Measurements from ENCODE around the gene TMEM151A.
"Not testable (repeated sequence)": the region's sequence is repeated elsewhere in the genome, so short reads cannot be mapped to it uniquely, and the experiment has no call there.

TMEM151A gene

DNA sequence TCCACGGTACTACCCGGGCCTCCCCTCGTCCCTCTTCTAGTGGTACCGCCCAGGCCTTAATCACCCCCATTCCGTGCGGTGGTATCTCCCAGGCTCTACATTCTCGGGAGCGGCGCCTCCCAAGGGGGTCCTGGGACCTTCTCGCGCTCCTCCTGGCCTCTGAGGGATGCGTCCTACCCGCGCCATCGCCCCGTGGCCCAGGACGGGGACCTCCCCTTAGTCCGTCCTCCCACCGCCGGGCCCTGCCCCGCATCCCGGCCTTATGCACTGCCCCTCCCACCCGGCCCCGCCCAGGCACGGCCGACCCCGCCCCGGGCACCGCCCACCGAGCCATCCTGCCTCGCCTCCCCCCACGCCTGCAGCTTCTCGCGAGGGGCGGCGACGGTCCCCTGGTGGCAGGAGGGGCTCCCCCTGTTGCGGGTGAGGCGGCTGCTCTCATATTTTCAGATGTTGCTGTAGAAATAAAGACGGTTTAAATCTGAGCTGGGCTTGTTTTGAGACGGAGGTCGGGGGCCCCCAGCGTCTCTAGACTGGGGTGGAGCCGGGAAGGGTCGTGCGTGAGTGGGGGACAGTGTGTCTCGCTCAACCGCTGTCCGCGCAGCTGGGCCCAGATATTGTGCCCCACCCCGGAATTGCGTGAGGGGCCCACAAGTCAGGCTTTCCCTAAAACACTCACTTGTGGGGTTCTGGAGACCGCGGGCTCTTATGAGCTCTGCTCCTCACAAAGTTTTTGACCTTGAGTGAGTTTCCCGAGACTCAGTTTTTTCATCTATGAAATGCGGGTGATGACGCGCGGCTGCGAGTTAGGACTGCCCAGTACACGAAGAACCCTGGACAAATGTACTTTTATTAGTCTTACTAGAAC, 24.1 kb upstream of the TMEM151A start:
- DNase-seq (ENCODE audit: low spot score), result peak; percentile 78

DNA sequence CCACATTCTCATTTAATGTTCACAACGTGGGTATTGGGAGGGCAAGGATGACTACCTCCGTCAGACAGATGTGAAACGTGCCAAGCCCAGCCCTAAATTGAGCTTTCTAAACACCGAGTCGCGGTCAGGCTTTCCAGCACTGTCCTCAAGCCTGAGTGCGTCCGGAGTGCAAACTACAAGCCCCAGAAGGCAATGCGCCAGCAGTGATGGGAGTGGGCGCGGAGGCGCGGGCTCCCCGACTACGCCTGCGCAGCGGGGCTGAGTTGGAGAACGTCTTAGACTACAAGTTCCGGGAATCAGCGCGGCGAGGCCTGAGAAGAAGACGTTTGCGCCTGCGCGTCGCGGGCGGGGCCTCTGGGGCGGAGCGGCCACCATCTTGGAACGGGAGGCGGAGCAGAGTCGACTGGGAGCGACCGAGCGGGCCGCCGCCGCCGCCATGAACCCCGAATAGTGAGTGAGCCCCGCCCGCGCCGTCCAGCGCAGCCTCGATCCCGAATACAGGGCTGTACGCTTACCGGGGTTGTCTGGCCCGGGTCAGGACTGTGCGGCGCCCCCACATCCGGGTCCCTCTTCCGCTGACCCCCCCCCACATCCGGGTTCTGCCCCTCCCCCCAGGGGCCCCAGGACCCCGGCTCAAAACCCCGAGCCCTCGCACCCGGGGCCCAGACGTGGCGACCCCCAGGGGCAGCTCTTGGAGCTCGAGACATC, 23.3 kb upstream of the TMEM151A start, which contains the start of gene RAB1B:
Gene RAB1B (plus strand): TSS at position 396 of the 708 bp plus-strand sequence. CDS start 41 bp downstream, at position 437.
- peak; percentile 99 for DNase-seq (ENCODE audit: low spot score)

DNA sequence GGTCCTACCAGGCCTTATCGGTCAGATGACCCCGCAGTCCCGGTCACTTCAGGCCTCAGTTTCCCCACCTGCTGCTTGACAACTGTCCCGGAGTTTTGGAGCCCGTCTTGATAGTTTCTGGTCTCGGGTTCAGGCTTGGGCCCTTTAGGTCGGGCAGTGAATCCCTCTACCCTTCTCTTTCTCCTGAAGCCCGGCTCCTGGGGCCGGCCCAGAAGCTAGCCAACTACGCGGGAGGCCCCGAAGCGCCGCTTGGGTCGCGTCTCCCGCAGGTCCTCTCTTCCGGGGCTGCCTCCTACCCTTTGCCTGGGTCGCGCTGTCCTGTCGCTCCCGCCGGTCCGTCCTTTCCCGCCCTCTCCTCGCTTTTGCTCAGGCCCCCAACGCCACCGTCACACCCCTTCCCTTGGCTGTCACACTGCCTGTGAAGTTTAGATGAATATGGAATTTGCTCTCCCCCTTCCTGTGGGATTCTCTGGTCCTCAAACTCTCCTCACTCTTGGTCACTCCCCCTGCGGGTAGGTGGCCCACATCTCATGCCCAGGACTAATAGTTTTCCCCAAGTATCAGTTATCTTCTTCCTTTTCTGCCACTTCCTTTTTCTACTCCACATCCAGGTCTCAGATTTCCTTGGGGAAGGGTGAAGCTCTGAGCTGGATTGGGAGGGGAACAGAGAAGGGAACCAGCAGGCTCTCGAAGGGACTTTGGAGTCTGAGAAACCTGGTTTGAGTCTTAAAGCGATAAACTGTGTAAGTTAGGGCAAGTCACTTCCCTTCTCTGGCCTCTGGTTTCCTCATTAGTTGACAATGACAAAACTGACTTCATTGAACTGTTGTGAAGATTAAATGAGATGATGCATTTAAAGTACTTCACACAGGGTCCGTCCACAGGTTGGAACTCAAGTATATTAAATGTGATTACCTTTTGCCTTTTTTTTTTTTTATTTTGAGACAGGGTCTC, 22.5 kb upstream of the TMEM151A start:
- peak; percentile 50 for DNase-seq (ENCODE audit: low spot score)

DNA sequence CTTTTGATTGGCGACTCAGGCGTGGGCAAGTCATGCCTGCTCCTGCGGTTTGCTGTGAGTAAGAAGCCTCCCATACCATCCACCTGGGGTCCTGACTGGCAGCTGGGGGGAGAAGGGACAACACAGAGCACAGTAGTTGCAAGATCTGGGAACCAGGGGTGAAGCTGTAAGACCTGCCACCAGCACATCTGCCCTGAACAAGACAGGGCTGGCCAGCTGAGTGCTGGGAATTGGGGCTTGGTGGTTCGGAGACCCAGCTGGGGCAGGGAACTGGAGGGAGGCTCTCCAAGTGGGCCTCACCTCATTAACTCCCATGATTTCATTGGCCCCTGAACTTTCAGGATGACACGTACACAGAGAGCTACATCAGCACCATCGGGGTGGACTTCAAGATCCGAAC, 19.9 kb upstream of the TMEM151A start:
- no peak for DNase-seq (ENCODE audit: low spot score)

DNA sequence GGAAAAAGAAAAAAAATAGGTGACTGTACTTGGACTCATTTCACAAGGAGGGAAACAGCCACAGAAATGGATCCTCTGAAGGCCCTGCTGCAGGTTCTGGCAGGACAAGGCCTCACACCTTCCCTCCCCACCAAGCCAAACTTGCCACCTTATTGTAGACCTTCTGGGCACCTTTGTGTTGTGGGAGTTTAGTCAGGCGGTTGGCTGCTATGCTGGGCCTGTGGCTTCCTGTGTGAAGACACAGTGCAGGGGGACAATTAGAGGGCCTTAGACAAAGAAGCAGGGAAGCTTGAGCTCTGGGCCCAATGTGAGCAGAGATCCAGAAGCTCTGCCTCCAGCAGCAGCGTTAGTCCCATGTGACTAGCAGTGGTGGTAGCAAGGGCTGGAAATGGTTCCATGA, 19.1 kb upstream of the TMEM151A start:
- DNase-seq (ENCODE audit: low spot score), result no peak

DNA sequence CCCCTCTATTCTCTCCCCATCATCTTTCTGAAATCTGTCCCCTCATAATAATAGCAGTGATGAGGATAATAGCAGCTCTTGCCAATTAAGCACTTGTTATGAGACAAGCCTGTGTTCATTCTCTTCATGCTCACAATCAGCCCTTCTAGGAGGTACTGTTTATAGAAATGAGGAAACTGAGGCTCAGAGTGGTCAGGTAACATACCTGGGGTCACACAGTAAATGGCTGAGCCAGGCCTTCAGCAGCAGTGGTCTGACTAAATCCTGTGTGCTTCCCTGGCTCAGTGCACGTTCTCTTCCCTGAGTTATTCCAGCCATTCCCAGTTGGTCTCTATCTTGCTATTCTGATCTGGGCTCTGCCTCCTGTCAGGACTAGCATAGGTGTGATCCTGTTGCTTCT, 17.5 kb upstream of the TMEM151A start:
- no peak for DNase-seq (ENCODE audit: low spot score)

DNA sequence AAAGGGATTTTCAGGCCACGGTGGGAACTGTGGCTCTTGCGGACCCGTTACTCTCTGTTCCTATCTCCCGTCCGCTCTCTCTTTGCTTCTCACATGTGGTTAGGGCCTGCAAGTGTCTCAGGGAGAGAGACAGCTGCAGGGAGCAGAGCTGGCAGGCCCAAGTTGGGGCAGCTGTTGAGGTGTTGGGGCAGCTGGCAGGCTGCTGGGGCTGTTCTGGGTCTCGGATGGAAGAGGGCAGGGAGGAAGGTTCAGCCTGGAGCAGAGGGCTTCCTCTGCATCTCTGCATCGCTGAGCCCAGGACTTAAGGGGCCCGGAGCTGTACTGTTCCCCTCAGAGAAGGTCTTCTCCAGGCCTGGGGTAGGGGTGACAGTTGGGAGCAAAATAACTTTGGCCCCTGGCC, 16.3 kb upstream of the TMEM151A start:
- DNase-seq (ENCODE audit: low spot score), result no peak

DNA sequence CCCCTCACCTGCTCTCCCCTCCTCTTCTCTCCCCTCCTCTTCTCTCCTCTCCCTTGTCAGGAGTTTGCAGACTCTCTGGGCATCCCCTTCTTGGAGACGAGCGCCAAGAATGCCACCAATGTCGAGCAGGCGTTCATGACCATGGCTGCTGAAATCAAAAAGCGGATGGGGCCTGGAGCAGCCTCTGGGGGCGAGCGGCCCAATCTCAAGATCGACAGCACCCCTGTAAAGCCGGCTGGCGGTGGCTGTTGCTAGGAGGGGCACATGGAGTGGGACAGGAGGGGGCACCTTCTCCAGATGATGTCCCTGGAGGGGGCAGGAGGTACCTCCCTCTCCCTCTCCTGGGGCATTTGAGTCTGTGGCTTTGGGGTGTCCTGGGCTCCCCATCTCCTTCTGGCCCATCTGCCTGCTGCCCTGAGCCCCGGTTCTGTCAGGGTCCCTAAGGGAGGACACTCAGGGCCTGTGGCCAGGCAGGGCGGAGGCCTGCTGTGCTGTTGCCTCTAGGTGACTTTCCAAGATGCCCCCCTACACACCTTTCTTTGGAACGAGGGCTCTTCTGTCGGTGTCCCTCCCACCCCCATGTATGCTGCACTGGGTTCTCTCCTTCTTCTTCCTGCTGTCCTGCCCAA, 15.6 kb upstream of the TMEM151A start:
- no peak for DNase-seq (ENCODE audit: low spot score)

DNA sequence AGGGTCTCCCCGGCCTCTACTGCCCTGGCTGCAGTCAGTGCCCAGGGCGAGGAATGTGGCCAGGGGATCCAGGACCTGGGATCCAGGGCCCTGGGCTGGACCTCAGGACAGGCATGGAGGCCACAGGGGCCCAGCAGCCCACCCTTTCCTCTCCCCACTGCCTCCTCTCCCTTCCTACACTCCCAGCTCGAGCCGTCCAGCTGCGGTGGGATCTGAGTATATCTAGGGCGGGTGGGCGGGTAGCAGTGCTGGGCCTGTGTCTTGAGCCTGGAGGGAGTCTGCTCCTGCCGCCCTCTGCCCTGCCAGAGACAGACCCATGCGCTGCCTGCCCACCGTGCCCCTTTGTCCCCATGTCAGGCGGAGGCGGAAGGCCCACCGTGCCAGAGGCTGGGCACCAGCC, 15.1 kb upstream of the TMEM151A start:
- DNase-seq (ENCODE audit: low spot score), result not testable (repeated sequence)

DNA sequence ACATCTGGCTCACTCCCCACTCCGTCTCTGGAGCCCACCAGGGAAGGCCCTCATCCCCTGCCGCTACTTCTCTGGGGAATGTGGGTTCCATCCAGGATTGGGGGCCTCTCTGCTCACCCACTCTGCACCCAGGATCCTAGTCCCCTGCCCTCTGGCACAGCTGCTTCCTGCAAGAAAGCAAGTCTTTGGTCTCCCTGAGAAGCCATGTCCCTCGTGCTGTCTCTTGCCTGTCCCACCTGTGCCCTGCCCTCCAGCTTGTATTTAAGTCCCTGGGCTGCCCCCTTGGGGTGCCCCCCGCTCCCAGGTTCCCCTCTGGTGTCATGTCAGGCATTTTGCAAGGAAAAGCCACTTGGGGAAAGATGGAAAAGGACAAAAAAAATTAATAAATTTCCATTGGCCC, 14.6 kb upstream of the TMEM151A start:
- not testable (repeated sequence) for DNase-seq (ENCODE audit: low spot score)

DNA sequence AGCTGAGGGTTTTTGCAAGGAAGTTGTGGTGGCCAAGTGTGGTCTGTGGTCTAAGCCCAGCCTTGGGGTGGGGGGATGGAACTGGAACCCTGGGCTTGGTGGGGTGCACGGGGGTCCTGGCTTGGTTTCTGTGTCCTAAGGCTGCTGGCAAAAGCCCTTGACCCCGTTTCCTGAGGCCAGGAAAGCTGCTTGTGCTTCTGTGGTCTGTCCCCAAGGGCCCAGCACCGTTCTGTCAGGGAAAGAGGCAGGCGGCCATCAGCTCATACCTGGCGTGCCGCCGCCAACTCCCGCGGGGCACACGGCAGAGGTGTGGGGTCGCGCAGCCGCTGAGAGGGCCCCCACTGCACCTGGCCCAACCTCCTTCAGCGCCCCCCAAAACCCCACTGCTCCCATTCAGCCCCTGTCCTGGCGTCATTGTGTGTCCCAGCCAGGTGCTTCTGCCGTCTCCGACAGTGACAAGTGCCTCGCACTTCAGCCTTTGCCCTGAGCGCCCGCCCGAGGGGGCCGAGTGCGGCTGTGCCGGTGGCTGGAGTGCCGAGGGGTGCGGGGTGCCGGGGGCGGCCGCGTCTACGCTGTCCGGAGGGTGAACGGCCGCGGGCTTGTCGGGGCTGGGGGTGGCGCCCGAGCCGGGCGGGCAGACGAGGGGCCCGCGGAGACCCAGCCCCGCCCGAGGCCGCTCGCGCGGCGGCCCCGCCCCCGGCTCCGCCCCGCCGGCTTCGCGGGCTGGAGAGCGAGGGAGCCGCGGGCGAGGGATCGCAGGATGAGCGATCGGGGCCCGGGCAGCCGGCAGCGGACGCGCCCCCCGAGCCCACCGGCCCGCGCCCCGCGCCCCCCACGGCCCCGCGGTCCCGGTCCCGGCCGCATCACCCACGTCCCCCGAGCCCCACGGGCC, 14.0 kb upstream of the TMEM151A start, which contains the start of gene CNIH2:
Gene CNIH2 (plus strand): TSS at position 705 of the 892 bp plus-strand sequence. CDS start 282 bp downstream, outside the sequence.
- no peak for DNase-seq (ENCODE audit: low spot score)

DNA sequence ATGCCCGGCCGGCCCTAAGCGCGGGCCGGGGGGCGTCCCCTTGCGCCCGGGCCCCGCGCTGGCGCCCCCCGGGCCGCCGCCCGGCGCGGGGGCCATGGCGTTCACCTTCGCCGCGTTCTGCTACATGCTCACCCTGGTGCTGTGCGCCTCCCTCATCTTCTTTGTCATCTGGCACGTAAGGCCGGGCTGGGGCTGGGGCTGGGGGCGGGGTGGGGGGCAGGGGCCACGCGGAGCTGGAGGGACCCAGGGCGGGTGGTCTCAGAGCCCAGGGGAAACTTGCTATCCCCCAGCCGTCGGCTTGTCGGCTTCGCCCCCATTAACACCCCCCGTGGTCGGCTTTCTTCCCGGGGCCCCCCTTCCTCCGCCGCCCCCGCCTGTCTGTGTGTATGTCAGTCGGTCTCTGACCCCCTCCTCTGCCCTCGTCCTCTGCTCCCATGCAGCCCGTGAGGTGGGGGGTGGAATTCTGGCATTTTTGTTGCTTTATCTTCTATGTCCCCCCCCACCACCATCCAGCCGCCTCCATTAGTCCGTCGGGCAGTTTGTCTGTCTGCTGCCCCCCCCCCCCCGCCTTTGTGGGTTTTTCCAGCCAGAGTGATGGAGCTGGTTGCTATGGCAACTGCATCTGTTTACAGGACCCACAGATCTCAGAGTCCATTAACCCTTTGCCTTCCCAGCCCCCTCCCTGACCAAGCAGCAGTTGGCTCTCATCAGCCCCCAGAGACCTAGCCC, 13.2 kb upstream of the TMEM151A start:
- DNase-seq (ENCODE audit: low spot score), result no peak

DNA sequence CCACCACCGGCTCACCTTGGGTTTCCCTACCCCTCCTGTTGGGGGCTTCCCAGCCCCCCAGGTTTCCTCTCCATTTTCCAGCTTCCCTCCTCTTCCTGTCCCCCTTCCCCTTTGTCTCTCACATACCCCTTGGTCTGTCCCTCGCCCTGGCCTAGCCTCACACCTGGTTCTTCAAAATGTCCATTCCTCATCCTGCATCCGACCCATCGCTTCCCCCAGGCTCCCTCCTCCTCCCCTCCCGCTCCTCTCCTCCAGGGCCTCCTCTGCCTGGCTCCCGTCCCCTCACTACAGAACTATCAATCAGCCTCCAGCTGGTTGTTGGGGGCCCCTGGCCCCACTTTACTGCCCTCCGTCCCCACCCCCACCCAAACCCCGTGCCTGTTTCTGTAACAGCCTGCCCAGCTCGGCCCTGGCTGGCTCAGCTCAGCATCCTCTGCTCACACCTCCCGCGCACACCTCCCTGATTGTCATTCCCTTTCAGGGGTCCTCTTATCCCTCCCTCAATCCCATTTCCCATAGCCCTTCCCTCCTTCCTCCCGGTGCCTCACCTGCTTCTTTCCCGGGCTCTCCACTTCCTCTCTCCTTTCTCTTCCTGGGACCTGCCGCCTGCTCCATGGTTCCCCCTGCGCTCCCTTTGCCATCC, 12.5 kb upstream of the TMEM151A start:
- no peak for DNase-seq (ENCODE audit: low spot score)

DNA sequence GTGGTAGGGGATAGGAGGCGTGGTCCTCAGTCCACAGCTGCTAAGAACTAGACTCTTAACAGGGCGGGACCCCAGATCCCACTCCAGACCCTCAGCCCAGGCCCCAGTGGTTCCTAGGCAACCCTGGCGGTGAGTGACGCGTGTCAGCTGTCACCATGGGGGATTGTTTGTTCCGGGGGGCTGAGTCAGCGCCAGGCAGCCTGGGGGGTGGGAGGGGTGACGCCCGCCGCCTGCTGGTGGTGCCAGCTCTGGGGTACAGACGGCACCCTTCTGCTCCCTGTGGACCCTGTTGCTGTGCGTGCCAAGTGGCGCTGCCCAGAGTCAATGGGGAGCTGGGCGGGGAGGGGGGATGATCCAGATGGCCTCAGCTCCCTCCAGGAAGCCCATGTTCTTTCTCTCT, 11.3 kb upstream of the TMEM151A start:
- DNase-seq (ENCODE audit: low spot score), result no peak

DNA sequence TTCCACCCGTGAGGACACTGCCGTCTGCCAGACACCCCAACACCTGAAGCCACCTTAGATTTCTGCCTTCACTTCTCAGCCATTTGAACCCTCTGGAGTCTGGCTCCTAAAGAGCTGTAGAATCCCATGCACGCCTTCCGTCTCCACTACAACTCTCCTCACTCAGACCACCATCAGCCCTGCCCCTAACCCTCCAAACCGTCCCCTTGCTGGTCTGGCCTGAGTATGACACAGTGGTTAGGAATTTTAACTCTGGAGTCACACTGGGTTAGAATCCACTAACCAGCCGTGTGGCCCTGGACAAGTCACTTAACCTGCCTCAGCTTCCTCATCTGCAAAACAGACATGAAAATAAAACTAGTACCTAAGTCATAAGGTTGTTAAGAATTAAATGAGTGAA, 10.7 kb upstream of the TMEM151A start:
- no peak for DNase-seq (ENCODE audit: low spot score)

DNA sequence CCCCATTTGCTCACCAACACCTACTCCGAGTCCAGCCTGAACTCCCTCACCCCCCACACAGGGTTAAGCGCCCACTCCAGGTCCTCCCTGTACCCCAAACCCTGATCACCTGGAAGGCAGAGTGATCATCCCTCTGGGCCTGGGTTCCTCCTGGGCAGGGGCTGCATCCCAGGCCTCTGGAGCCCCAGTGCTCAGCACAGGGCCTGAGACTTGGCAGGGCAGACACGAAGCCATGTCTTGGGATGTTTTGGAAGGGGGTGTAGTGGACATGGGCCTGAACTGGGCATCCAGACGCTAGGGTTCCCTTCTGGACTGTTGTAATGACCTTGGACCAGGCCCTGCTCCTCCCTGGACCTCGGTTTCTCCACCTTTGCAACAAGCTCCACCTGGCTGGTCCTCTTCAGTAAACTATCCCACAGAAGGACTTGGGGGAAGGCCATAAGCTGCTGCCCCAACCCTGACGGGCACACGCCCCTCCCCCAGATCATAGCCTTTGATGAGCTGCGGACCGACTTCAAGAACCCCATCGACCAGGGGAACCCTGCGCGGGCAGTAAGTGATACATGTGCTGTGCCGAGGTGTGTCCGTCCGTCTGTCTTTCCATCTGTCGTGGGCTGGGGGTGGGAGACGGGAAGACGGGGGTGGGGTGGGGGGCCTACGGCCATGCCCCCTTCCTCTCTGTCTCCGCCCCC, 9.8 kb upstream of the TMEM151A start:
- no peak for DNase-seq (ENCODE audit: low spot score)

DNA sequence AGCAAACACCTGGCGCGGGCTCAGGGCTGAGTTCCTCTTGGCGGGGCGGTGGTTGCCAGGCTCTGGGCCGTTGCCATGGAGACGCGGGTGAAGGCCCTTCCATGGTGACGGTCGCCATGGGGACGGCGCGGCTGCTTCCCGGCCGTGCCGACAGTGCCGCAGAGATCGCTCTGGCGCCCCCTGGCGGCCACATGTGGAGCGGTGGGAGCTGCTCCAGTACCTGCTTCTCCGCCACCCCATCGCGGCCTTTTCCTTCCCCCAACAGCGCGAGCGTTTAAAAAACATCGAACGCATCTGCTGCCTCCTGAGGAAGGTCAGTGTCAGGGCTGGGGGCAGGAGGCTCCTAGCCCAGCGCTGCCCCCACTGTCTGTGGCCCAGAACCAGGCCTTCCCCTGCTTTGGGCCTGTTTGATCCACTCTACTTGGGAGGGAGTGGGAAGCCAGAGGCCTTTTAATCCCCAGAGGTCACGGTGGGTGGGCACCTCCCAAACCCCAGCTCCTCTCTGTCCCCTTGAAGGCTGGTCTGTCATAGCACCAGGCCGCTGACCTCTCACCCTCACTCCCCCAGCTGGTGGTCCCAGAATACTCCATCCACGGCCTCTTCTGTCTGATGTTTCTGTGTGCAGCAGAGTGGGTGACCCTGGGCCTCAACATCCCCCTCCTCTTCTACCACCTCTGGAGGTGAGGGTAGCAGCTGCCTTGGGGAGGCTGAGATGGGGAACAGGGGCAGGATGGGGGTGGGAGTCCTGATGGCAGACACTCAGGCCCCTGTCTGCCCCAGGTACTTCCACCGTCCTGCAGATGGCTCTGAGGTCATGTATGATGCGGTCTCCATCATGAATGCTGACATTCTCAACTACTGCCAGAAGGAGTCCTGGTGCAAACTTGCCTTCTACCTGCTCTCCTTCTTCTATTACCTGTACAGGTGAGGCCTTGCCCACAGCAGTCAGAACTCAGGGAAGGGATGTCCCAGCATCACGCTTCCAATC, 8.9 kb upstream of the TMEM151A start:
- DNase-seq (ENCODE audit: low spot score), result peak; percentile 94

Measured in SW480 (cell line).